Ectodermal cell (in vitro differentiated cells): ENCODE measurements around the gene MYT1.

Experiments used
- H3K27ac ChIP-seq: 2 replicates; pipeline ENCODE4 v1.7.0; 2013; ENCODE audit warnings: mild to moderate bottlenecking, low read depth, low read length; ENCODE audit not compliant: insufficient read depth, poor library complexity, severe bottlenecking
- H3K27me3 ChIP-seq: 2 replicates; pipeline ENCODE4 v1.7.0; 2013; ENCODE audit warnings: mild to moderate bottlenecking, low read length; ENCODE audit not compliant: insufficient read depth, control insufficient read depth, poor library complexity, severe bottlenecking
- H3K36me3 ChIP-seq: one replicate; pipeline ENCODE4 v1.7.0; 2013; ENCODE audit warnings: low read length; ENCODE audit not compliant: control insufficient read depth, insufficient read depth
- H3K4me1 ChIP-seq: one replicate; pipeline ENCODE4 v1.7.0; 2013; ENCODE audit warnings: low read length; ENCODE audit not compliant: control insufficient read depth, insufficient read depth
- H3K4me3 ChIP-seq: 2 replicates; pipeline ENCODE4 v1.7.0; 2013; ENCODE audit warnings: low read depth, low read length, control low read depth; ENCODE audit not compliant: insufficient read depth
- H3K9me3 ChIP-seq: 2 replicates; pipeline ENCODE4 v1.7.0; 2013; ENCODE audit warnings: mild to moderate bottlenecking, low read length, moderate library complexity; ENCODE audit not compliant: control insufficient read depth
- WGBS, 2 experiments: methylation state at CpG; one replicate each; pipeline ENCODE4 v1.1.7; 2013; ENCODE audit warnings: missing lambda C conversion rate in 2 of 2; 5-methylcytosine and 5-hydroxymethylcytosine counted together

MYT1 gene

GRCh38 chr20:64238851-64239387, 74.7 kb downstream of the MYT1 start:
- Histone ChIP-seq H3K4me1 (no peaks in the 10 kb centered on the region), H3K36me3 (no peaks in the 10 kb centered on the region), H3K9me3 (no peaks in the 10 kb centered on the region), H3K27me3 (no peaks in the 10 kb centered on the region), H3K4me3 (no peak overlapping the region), H3K27ac (no peak overlapping the region)
- WGBS, 2 experiments, result 83 to 85% methylated on average over 7 of the region's 7 CpGs

DNA sequence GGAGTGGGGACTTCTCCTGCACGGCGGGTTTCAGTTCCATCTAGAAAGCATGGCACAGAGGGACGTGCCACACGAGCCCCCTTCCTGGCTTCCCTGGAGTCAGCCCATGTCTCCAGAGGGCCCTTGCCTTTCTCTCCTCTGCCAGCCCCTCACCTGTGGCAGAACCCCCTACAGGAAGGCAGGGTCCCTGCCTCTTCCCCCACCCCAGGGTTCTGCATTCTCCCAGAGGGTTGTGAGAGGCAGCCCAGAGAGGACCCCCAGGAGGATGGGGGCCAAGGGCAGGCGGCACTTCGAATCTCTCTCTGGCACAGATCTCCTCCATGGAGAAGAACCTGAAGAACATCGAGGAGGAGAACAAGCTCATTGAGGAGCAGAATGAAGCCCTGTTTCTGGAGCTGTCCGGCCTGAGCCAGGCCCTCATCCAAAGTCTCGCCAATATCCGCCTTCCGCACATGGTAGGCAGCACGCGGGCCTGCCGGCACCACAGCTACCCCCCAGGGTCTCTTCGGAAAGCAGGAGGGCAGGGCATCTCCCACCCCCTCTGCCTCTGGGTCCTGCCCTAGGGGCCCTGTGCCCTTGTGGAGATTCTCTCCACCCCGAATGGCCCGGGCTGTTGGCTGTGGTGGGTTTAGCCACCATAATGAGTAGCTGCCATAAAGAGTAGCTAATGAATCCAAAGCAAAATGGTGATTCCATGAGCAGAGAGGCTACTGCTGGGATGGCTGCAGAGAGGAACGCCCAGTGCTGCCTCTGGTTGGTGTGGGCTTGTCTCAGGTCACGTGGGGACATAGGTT, 75.4 kb downstream of the MYT1 start:
- Histone ChIP-seq H3K4me3 (no peak overlapping the region), H3K4me1 (no peaks in the 10 kb centered on the region), H3K27ac (no peak overlapping the region), H3K36me3 (no peaks in the 10 kb centered on the region), H3K9me3 (no peaks in the 10 kb centered on the region), H3K27me3 (no peaks in the 10 kb centered on the region)
- 94 to 97% methylated on average over 19 of the region's 19 CpGs for WGBS, 2 experiments

DNA sequence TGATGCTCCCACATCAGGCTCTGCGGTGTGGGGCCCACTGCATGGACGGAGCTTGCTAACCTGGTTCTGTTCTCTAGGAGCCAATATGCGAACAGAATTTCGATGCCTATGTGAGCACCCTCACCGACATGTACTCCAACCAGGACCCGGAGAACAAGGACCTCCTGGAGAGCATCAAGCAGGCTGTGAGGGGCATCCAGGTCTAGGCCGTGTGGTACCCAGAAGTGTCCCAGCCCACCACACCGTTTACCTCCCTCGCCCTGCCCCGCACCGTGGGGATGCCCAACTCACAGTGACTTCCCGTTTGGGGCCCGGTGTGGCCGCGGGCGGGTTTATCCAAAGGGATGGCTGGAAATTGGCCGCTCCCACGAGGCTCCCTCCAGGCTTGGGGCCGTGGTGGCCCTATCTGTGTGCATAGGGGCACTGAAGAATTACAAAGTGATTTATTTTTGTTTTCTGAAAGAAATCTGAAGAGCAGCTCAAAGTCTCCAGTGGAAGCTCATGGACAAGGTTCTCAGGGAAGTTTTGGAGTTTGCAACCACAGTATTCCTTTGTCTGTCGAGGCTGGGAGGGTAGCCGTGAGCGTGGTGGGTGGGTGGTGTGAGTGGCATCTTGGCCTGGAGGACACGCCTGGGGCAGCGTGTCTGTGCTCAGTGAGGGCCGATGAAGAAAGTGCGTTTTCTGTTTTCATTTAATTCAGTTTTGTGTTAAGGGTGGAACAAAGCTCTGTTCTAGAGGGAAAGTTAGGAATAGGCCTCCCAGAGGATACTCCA, 76.2 kb downstream of the MYT1 start:
- Histone ChIP-seq H3K9me3 (no peaks in the 10 kb centered on the region), H3K27ac (no peak overlapping the region), H3K27me3 (no peaks in the 10 kb centered on the region), H3K36me3 (no peaks in the 10 kb centered on the region), H3K4me1 (no peaks in the 10 kb centered on the region), H3K4me3 (no peak overlapping the region)
- WGBS, 2 experiments, result 95 to 96% methylated on average over 26 of the region's 26 CpGs

GRCh38 chr20:64241061-64241460, 76.8 kb downstream of the MYT1 start:
- 92 to 96% methylated on average over 8 of the region's 8 CpGs for WGBS, 2 experiments
- Histone ChIP-seq H3K4me1 (no peaks in the 10 kb centered on the region), H3K27me3 (no peaks in the 10 kb centered on the region), H3K4me3 (no peak overlapping the region), H3K36me3 (no peaks in the 10 kb centered on the region), H3K27ac (no peak overlapping the region), H3K9me3 (no peaks in the 10 kb centered on the region)

- no peaks in the 10 kb centered on the region for H3K4me1 ChIP-seq
- WGBS, 2 experiments, result 88 to 91% methylated on average over 19 of the region's 19 CpGs
Observed at GRCh38 chr20:64242003-64242796, 77.9 kb downstream of the MYT1 start.

GRCh38 chr20:64242797-64243475, 78.7 kb downstream of the MYT1 start:
- Histone ChIP-seq H3K27me3 (no peaks in the 10 kb centered on the region), H3K4me3 (no peak overlapping the region), H3K4me1 (no peaks in the 10 kb centered on the region), H3K9me3 (no peaks in the 10 kb centered on the region), H3K27ac (no peak overlapping the region), H3K36me3 (no peaks in the 10 kb centered on the region)
- WGBS, 2 experiments, result 89 to 91% methylated on average over 4 of the region's 4 CpGs

More at GRCh38 chr20:64242003-64242796, 77.9 kb downstream of the MYT1 start:
- Histone ChIP-seq H3K9me3 (no peaks in the 10 kb centered on the region), H3K27me3 (no peaks in the 10 kb centered on the region), H3K27ac (no peak overlapping the region), H3K4me3 (no peak overlapping the region), H3K36me3 (no peaks in the 10 kb centered on the region)

DNA sequence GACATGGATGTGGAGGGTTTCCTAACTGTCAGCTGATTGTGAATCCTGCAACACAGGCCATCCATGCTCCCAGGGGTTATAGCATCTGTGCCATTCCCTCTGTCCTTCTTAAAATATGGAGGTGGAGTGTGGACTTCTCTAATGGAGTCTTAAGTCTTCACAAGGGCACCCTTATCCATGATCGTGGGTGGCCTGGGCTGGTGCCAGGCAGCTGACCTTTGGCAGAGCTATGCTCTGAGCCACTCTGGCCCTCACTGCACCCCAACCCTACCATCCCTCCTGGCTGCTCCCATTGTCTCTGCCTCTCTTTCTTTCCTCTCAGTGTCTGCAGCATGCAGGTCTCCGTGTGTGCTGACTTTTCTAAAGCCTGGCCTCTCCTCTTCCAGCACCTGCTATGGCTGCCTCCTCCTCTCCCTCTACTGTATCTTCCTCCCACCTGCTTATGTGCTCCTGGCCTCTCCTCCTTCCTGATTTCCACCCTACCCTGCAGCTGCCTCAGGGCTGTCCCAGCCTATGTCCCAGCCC, 80.1 kb downstream of the MYT1 start:
- no peaks in the 10 kb centered on the region for H3K9me3 ChIP-seq
- 72 to 82% methylated on average over 2 of the region's 2 CpGs for WGBS, 2 experiments
- H3K4me3 ChIP-seq, result no peak overlapping the region
- H3K4me1 ChIP-seq, result no peaks in the 10 kb centered on the region
- no peak overlapping the region for H3K27ac ChIP-seq
- peaks cover under 1% of the 10 kb centered on the region for H3K27me3 ChIP-seq
- H3K36me3 ChIP-seq, result no peaks in the 10 kb centered on the region

GRCh38 chr20:64244870-64245603, 80.8 kb downstream of the MYT1 start:
- Histone ChIP-seq H3K36me3 (no peaks in the 10 kb centered on the region), H3K27me3 (peaks cover 7% of the 10 kb centered on the region)

More at GRCh38 chr20:64244870-64245603, 80.8 kb downstream of the MYT1 start:
- Histone ChIP-seq H3K9me3 (no peaks in the 10 kb centered on the region), H3K4me1 (no peaks in the 10 kb centered on the region), H3K4me3 (no peak overlapping the region), H3K27ac (no peak overlapping the region)
- WGBS, 2 experiments, result 80 to 85% methylated on average over 8 of the region's 8 CpGs
